IPS DF 6.9 (cell line): ENCODE data around the gene FOXG1.

ENCODE experiments used
- DNase-seq: peaks from one replicate; pipeline ENCODE4 v3.0.0-alpha.2; 2013; ENCODE audit warnings: low read depth, low spot score
- H3K27ac ChIP-seq: one replicate; pipeline ENCODE4 v1.5.1; 2013; ENCODE audit warnings: low read length, control low read depth
- H3K27me3 ChIP-seq: 2 replicates; pipeline ENCODE4 v1.6.1; 2013; ENCODE audit warnings: mild to moderate bottlenecking, low read length; ENCODE audit not compliant: control insufficient read depth, insufficient read depth
- H3K36me3 ChIP-seq: 2 replicates; pipeline ENCODE4 v1.6.1; 2013; ENCODE audit warnings: low read length; ENCODE audit not compliant: control insufficient read depth, insufficient read depth
- H3K4me1 ChIP-seq: 2 replicates; pipeline ENCODE4 v1.6.1; 2013; ENCODE audit warnings: low read length; ENCODE audit not compliant: control insufficient read depth, insufficient read depth
- H3K4me3 ChIP-seq: 2 replicates; pipeline ENCODE4 v1.5.1; 2013; ENCODE audit warnings: mild to moderate bottlenecking, low read length
- H3K9me3 ChIP-seq: 2 replicates; pipeline ENCODE4 v1.6.1; 2013; ENCODE audit warnings: low read length, inconsistent platforms; ENCODE audit not compliant: control insufficient read depth, insufficient read depth
- WGBS: extraction: QIAGEN DNeasy Blood & Tissue Kit; methylation state at CpG from one replicate; pipeline ENCODE4 v1.1.7; 2013; ENCODE audit warnings: mixed read lengths, missing lambda C conversion rate; ENCODE audit not compliant: insufficient read length, insufficient coverage; 5-methylcytosine and 5-hydroxymethylcytosine counted together

The FOXG1 gene

GRCh38 chr14:28762303-28762954, 4.2 kb upstream of the FOXG1 start:
- H3K9me3 ChIP-seq: no peaks in the 10 kb centered on the region
- DNase-seq: no peak
- H3K36me3 ChIP-seq: no peaks in the 10 kb centered on the region
- no peak overlapping the region for H3K27ac ChIP-seq
- no CpG with 5 or more reads among the region's 8 CpGs for WGBS
- peaks cover 1% of the 10 kb centered on the region; the same call in 1 of the 2 replicates for H3K4me1 ChIP-seq
- H3K4me3 ChIP-seq: no peak overlapping the region
- peaks cover 68% of the 10 kb centered on the region for H3K27me3 ChIP-seq

- Histone ChIP-seq H3K4me3 (no peak overlapping the region), H3K9me3 (no peaks in the 10 kb centered on the region), H3K27me3 (peaks cover 68% of the 10 kb centered on the region), H3K27ac (no peak overlapping the region), H3K36me3 (no peaks in the 10 kb centered on the region), H3K4me1 (peaks cover 1% of the 10 kb centered on the region; the same call in 1 of the 2 replicates)
- no CpG with 5 or more reads among the region's 3 CpGs for WGBS
- DNase-seq: no peak
Observed at GRCh38 chr14:28762955-28763326, 3.6 kb upstream of the FOXG1 start.

GRCh38 chr14:28763751-28764256, 2.8 kb upstream of the FOXG1 start:
- peaks cover 3% of the 10 kb centered on the region; the same call in 1 of the 2 replicates for H3K4me1 ChIP-seq
- no peaks in the 10 kb centered on the region for H3K36me3 ChIP-seq
- H3K4me3 ChIP-seq: no peak overlapping the region
- H3K27me3 ChIP-seq: peaks cover 67% of the 10 kb centered on the region
- WGBS: no CpG with 5 or more reads among the region's 4 CpGs
- no peaks in the 10 kb centered on the region for H3K9me3 ChIP-seq
- no peak overlapping the region for H3K27ac ChIP-seq
- no peak for DNase-seq

GRCh38 chr14:28764257-28765160, 2.1 kb upstream of the FOXG1 start:
- DNase-seq: no peak
- no peak overlapping the region for H3K4me3 ChIP-seq
- no CpG with 5 or more reads among the region's 16 CpGs for WGBS
- H3K4me1 ChIP-seq: peaks cover 3% of the 10 kb centered on the region; the same call in 1 of the 2 replicates
- H3K36me3 ChIP-seq: no peaks in the 10 kb centered on the region
- H3K27me3 ChIP-seq: peaks cover 65% of the 10 kb centered on the region
- H3K9me3 ChIP-seq: no peaks in the 10 kb centered on the region
- H3K27ac ChIP-seq: no peak overlapping the region

GRCh38 chr14:28765169-28765830, 1.3 kb upstream of the FOXG1 start:
- H3K36me3 ChIP-seq: no peaks in the 10 kb centered on the region
- H3K27ac ChIP-seq: no peak overlapping the region
- 0 out of 2 replicates have a peak, but pooled peaks cover 1% of the 10 kb centered on the region for H3K4me1 ChIP-seq
- DNase-seq: no peak
- peak overlapping the region; percentile 40; the same call in 1 of the 2 replicates for H3K4me3 ChIP-seq
- WGBS: no CpG with 5 or more reads among the region's 27 CpGs
- peaks cover 57% of the 10 kb centered on the region for H3K27me3 ChIP-seq
- H3K9me3 ChIP-seq: no peaks in the 10 kb centered on the region

- Histone ChIP-seq H3K36me3 (no peaks in the 10 kb centered on the region), H3K9me3 (no peaks in the 10 kb centered on the region), H3K27ac (no peak overlapping the region), H3K4me3 (peak overlapping the region; percentile 40; the same call in 1 of the 2 replicates), H3K27me3 (peaks cover 55% of the 10 kb centered on the region), H3K4me1 (0 out of 2 replicates have a peak, but pooled peaks cover 1% of the 10 kb centered on the region)
- WGBS: no CpG with 5 or more reads among the region's 33 CpGs
- no peak for DNase-seq
Observed at GRCh38 chr14:28765831-28766468, 637 bp upstream of the FOXG1 start.

- peak overlapping the region; percentile 41; the same call in 1 of the 2 replicates for H3K4me3 ChIP-seq
- H3K27ac ChIP-seq: no peak overlapping the region
- H3K4me1 ChIP-seq: 0 out of 2 replicates have a peak, but pooled peaks cover 1% of the 10 kb centered on the region
- WGBS: no CpG with 5 or more reads among the region's 100 CpGs
- no peaks in the 10 kb centered on the region for H3K9me3 ChIP-seq
- H3K36me3 ChIP-seq: no peaks in the 10 kb centered on the region
- H3K27me3 ChIP-seq: peaks cover 45% of the 10 kb centered on the region
- DNase-seq: no peak
Observed at GRCh38 chr14:28767030-28767852, 654 bp downstream of the FOXG1 start.

GRCh38 chr14:28767853-28768741, 1.5 kb downstream of the FOXG1 start:
- Histone ChIP-seq H3K4me3 (peak overlapping the region; percentile 7; the same call in 1 of the 2 replicates), H3K27ac (no peak overlapping the region), H3K27me3 (peaks cover 43% of the 10 kb centered on the region), H3K9me3 (no peaks in the 10 kb centered on the region), H3K4me1 (peaks cover 1% of the 10 kb centered on the region; the same call in 1 of the 2 replicates), H3K36me3 (no peaks in the 10 kb centered on the region)
- no peak for DNase-seq
- WGBS: no CpG with 5 or more reads among the region's 77 CpGs
